ENCODE results near the gene RBM4.

Gene RBM4

GRCh38 chr11:66659763-66660162 is 21.3 kb downstream of the RBM4 start:
- no peak for DNase-seq (ENCODE audit: low read depth)

GRCh38 chr11:66663741-66664296 is 25.3 kb downstream of the RBM4 start:
- DNase-seq (ENCODE audit: low read depth), result no peak

DNA sequence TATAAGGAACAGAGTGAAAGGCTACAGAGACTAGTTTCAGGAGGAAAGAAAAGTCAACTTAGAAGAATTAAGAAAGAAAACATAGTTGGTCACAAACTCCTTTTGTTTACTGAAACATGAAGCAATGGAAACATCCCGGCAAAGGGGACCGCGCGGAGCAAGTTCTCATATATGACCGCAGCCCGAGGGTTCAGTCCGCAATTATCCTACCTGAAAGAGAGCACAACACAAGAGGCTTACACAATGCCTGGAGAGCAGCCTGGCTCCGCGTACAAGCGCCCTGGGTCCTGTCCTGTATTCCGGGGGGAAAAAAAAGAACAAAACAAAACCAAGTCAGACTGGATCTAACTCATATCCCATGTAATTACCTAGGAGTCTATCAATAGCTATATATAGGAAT is 26.9 kb downstream of the RBM4 start:
- DNase-seq (ENCODE audit: low read depth), result no peak

- DNase-seq (ENCODE audit: low read depth), result no peak
These were observed 32.3 kb downstream of the RBM4 start for GRCh38 chr11:66670816-66671215.

- DNase-seq (ENCODE audit: low read depth), result no peak
These were observed 36.6 kb downstream of the RBM4 start for GRCh38 chr11:66674964-66675602.

DNA sequence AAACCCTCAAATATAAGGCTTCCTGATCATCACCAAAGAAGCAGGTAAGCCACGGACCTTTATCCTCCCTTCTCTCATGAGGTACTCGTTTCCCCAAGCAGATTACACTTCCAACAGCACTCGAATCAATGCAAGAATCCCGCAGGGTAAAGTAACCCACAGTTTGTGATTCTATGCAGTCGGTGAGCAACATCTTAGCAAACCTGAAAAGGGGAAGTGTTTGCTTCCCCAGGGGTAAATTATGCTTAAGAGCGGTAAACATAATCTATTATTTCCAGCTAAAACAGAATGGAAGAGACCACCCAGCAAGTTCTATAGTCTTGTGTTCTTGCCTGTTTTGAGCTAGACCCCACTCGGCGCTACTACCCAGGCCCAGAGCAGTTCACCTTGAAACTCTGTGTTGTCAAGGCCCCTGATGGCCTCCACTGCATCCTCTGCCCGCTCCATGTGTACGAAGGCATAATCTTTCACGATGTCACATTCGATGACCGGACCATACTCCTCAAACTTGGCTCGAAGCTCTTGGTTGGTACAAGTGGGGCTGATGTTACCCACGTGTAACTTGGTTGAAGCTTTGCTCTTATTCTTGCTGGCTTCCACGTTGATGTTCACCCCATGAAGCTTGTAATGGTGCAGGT is 37.9 kb downstream of the RBM4 start:
- no peak for DNase-seq (ENCODE audit: low read depth)

GRCh38 chr11:66676931-66677598 is 38.6 kb downstream of the RBM4 start:
- peak; percentile 23 for DNase-seq (ENCODE audit: low read depth)

DNA sequence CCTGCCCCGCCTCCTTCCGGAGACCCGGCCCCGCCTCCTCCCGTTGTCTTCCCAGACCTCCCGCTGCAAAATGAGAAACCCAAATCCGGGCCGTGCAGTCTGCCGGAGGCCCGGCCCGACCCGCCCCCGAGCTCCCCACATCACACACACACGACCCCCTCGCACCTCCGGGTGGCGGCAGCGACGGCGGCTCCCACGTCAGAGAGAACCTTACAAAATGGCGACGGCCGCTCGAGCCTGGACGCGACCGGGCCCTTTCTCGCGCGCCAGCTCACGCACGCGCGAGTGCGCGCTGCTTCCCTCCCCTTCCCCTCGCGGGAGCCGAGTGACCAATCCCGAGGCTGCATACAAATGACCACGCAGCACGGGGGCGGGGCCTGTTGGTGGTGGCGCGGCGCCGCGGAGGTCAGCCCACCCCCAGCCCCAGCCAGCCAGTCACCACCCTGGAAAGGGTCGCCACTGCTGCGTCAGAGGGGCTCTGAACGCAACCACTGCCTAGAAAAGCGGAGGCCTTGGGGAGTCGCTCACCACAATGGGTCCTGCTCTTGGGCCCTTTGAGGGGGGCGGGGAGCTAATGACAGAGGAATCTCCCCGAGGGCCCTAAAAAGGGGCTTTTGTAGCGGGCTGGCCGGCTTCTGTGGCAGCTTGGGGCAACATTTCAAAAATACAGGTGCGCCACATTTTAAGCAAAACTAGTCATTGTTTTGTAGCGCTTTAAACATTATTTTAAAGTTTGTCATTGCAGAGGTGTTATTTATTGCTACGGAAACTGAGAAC is 39.3 kb downstream of the RBM4 start, which contains the start of gene RBM4B:
TSS of gene RBM4B (minus strand) at position 289 of the 777 bp plus-strand sequence. CDS start 808 bp downstream, outside the sequence.
- DNase-seq (ENCODE audit: low read depth), result peak; percentile 96

GRCh38 chr11:66680966-66681645 is 42.6 kb downstream of the RBM4 start:
- no peak for DNase-seq (ENCODE audit: low read depth)

DNA sequence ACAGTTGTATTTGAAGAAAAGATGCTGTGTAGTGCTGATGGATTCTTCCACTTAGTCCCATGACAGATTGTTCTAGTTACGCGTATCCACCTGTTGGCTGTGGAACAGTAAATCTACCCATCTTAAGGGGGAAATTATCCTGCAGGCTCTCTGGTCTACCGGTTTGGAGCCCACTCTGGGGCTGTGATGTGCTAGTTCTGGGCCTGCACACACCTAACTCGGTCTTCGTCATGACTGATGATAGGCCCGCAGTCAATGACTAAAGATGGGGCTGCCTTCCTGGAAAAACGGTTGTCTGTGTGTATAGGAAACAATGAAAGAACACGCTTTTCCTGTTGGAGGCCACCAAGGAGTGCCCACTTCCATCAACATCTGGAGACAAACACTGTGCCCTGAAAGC is 45.4 kb downstream of the RBM4 start:
- DNase-seq (ENCODE audit: low read depth), result no peak

DNA sequence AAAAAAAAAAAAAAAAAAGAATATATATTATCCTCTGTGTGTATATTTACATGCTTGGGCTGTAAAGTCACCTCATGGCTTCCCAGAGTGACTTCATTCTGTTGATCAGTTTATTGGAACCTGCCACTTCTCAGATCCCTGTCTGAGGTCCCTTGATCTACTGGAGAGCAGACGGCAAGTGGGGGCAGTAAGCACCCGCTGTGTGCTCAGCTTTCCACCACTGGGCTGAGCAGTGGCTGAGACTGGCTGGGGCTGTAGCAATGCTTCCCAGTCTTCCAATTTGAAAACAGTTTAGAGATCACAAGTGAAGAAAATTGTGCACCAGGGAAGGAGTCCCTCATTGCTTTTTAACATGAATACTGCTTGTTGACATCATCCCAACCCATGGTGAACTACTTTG is 46.1 kb downstream of the RBM4 start:
- DNase-seq (ENCODE audit: low read depth), result no peak

DNA sequence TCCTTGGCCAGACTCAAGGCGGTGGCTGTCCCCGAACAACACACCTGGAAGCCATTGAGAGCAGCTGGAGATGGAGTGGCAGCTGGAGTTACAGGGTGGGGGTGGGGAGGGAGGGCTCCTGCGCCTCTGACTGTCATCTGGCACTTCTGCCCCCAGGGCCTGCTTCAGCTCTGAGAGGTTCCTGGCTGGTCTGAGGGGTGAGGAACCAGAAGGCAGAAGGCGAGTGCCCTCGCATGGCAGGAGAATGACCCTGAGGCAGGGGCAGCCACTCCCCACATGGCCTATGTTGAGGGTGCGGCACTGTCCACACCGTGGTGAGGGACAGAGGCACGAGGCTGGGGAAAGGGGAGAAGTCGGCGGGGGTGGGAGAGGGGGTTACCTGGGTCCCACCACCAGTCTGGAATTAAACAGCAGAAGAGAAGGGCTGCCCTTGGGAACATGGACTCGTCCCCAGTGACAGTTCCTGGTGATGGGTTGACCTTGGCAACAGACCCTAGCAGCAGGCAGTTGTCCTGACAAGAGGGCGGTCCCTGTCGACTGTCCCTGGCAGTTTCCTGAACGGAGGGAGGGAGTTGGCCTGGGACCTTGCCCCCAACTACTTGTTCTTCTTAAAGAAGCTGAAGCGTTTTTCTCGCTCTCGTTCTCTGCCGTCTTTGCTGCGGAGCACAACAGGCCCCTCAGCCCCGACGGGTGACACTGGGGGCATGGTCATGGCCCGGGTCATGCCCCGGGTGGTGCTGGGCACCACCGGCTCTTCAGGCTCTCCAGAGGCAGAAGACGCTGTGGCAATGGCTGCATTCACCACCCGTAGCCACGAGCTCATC is 47.0 kb downstream of the RBM4 start:
- DNase-seq (ENCODE audit: low read depth), result no peak

- no peak for DNase-seq (ENCODE audit: low read depth)
These were observed 47.7 kb downstream of the RBM4 start for GRCh38 chr11:66686100-66686785.

DNA sequence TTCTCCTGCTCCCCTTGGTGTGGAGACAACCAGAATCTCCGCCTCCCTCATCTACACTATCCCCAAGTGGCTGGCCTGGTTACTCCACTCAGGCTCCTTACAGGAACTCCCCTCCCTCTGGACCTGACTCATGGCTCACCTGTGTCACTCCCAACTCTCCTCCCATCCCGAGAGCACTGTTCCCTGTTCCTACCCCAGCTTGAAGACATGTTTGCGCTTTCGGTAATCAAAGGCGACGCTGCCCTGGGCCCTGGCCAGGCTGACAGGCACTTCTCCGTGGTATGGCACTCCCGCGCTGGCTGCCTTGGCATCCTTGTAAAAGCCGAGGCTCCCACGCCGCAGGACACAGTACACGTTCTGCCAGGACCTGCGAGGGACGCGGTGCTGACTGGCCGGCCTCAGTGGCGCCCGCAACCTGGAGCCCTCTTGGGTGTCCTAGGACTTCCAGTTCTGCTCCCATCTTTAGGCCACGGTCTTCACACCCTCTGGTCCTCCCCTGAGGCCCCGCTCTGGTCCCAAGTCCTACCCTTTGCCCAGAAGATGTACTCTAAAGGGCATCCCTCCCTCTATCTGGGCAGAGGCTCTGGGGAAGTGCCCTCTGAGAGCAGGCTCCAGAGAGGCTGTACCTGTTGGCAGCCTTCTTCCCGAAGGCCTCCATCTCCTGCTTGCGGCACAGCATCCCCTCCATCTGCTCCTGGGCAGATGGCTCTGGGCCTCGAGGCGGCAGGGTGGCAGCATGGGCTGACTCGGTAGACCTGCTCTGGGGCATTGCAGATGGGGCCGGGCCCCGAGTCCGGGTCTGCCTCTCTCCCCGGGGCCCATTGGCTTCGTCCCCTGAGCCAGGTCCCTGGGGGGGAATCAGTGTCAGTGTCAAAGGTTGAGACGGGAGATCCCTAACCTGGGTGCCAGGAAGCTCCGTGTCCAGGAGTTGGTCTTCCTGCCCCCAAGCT is 48.6 kb downstream of the RBM4 start:
- no peak for DNase-seq (ENCODE audit: low read depth)

- DNase-seq (ENCODE audit: low read depth), result no peak
These were observed 49.4 kb downstream of the RBM4 start for GRCh38 chr11:66687831-66688281.

DNA sequence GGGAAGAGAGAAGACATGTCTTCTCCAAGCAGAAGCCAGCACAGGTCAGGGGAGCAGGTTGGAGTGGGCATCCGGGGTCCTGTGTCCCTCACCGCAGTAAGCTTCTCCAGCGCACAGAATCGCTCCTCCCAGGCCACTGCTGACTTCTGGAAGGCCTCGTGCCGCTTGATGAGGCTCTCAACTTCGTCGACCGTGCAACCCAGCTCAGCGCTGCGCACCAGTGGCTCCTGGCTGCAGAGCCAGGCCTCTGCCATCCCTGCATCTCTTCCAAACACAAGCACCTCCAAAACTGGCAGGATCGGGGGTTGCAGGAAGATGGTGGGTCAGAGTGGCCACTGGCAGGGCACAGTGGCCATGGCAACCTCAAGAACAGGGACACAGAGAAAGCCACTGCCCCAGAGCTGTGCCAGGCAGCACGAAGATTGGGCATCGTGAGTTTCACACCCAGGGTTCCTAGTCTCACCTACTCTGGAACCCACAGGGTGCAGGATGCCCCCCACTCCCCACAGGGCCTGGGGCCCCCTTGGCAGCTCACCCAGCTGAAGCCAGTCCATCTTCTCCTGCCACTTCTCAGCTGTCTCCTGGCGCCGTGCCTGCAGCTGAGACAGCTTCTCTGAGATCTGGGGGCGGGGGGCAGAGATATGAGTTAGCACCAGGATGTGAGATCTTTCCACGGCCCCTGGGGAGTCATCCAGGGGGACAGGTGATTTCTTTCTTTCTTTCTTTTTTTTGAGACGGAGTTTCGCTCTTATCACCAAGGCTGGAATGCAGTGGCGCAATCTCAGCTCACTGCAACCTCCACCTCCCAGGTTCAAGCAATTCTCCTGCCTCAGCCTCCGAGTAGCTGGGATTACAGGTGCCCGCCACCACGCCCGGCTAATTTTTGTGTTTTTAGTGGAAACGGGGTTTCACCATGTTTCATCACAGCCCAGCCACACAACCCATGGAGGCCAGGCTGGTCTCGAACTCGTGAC is 50.3 kb downstream of the RBM4 start:
- no peak for DNase-seq (ENCODE audit: low read depth)
